ENCODE data around the gene SLK.

The SLK gene

DNA sequence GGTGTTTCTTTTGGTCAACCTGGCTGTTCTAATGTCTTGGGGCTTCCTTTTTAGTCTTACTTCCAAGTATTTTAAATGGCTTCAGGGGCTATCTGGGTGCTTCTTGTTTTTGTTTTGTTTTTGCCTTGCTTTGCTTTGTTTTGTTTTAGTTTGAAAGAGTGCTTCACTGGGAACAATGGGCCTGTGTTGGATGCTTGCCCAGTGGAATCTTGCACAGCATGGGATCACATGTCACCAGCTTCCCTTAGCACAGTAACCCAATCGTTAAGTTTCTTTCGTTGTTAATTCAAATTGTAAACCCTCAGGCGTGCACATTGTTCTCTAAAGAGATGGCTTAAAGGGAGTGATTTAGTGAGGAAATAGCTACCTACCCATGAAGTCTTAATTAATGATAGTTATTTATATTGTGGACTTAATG lies 109.8 kb downstream of the SLK start:
- Histone ChIP-seq H3K27me3 (ENCODE audit: control insufficient read depth in 2 of 2, insufficient read depth in 2 of 2, low read length in 2 of 2) (no peaks in the 10 kb centered on the region), H3K27ac (ENCODE audit: low read depth in 2 of 2, low read length in 2 of 2) (no peak overlapping the region), H3K36me3 (ENCODE audit: control insufficient read depth in 2 of 2, insufficient read depth in 2 of 2, low read length in 2 of 2) (peaks cover 3 to 9% of the 10 kb centered on the region in 2 donors), H3K9ac (ENCODE audit: low read depth in 1 of 2, low read length in 2 of 2) (no peak overlapping the region), H3K4me3 (ENCODE audit: low read length in 2 of 2) (no peak overlapping the region), H3K9me3 (ENCODE audit: control insufficient read depth in 2 of 2, low read length in 2 of 2) (no peaks in the 10 kb centered on the region), H3K4me1 (ENCODE audit: control insufficient read depth in 2 of 2, insufficient read depth in 2 of 2, low read length in 2 of 2) (peaks cover 0 to 2% of the 10 kb centered on the region in 2 donors)

DNA sequence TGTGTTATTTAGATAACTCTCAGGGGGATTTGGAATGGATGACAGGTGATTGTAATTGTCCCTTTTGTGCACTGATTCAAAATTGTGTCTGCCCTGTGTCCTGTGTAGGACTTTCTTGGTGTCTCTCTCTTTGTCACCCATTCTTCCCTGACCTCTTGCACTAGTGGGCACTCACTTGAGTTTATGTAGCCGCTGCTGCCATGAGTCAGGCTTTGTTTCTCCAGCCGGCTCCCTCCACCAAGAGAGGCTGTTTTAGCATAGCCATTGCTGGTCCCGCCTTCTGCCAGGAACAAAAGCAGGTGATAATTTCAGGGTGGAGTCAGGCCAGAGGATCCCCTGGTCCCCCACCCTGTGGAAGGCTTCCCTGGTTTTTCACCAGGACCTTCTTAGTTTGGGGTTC lies 110.3 kb downstream of the SLK start:
- H3K9me3 ChIP-seq (ENCODE audit: control insufficient read depth in 2 of 2, low read length in 2 of 2): no peaks in the 10 kb centered on the region

DNA sequence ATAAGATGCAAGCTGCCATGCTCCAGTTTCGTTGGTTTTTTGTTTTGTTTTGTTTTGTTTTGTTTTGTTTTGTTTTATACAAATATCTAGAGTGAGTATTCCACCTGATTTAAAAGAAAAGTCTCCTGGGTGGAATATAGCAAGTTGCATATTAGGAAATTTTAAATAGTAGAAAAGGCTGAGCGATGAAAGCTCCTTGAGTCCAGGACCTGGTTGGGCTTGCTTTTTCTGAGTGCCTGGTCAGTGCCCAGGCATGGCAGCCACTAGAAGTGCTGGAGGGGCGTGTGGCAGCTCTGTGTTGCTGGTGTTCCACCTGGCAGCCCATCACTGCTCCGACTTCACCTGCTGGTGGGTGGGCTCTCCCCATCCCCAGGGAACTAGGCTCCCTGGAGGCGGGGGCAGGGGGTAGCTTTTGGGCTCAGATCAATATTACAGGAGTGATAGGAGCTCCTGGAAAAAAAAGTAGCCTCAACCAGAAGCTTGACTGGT lies 110.8 kb downstream of the SLK start:
- no peak overlapping the region for H3K9ac ChIP-seq (ENCODE audit: low read depth in 1 of 2, low read length in 2 of 2)
- H3K27ac ChIP-seq (ENCODE audit: low read depth in 2 of 2, low read length in 2 of 2): no peak overlapping the region
- H3K27me3 ChIP-seq (ENCODE audit: control insufficient read depth in 2 of 2, insufficient read depth in 2 of 2, low read length in 2 of 2): no peaks in the 10 kb centered on the region
- H3K4me1 ChIP-seq (ENCODE audit: control insufficient read depth in 2 of 2, insufficient read depth in 2 of 2, low read length in 2 of 2): peaks cover 0 to 2% of the 10 kb centered on the region in 2 donors
- H3K9me3 ChIP-seq (ENCODE audit: control insufficient read depth in 2 of 2, low read length in 2 of 2): no peaks in the 10 kb centered on the region
- peaks cover 3 to 9% of the 10 kb centered on the region in 2 donors for H3K36me3 ChIP-seq (ENCODE audit: control insufficient read depth in 2 of 2, insufficient read depth in 2 of 2, low read length in 2 of 2)
- H3K4me3 ChIP-seq (ENCODE audit: low read length in 2 of 2): no peak overlapping the region

More for the DNA sequence above, 110.3 kb downstream of the SLK start:
- Histone ChIP-seq H3K4me3 (ENCODE audit: low read length in 2 of 2) (no peak overlapping the region), H3K27ac (ENCODE audit: low read depth in 2 of 2, low read length in 2 of 2) (no peak overlapping the region), H3K36me3 (ENCODE audit: control insufficient read depth in 2 of 2, insufficient read depth in 2 of 2, low read length in 2 of 2) (peaks cover 3 to 9% of the 10 kb centered on the region in 2 donors), H3K9ac (ENCODE audit: low read depth in 1 of 2, low read length in 2 of 2) (no peak overlapping the region), H3K4me1 (ENCODE audit: control insufficient read depth in 2 of 2, insufficient read depth in 2 of 2, low read length in 2 of 2) (peaks cover 0 to 2% of the 10 kb centered on the region in 2 donors), H3K27me3 (ENCODE audit: control insufficient read depth in 2 of 2, insufficient read depth in 2 of 2, low read length in 2 of 2) (no peaks in the 10 kb centered on the region)

All from mucosa of rectum (tissue), 2 donors.